Measurements from ENCODE around the gene RPAIN. TPM values are rescaled to one million over a fixed set of nuclear protein-coding genes. Genes with fewer than 3 reads are reported as not detected.

Gene RPAIN
- total and polyA plus RNA-seq, 2 of the 8 experiments (the other 6 are each of a cell fraction or from before 2014, with no cell fraction given): 54.5 to 57.7 TPM

GRCh38 chr17:5396612-5397011, 23.4 kb upstream of the RPAIN start:
- Histone ChIP-seq H4K8ac (ENCODE audit: extremely low read depth, insufficient read depth, low read length) (no peak overlapping the region), H2AFZ (ENCODE audit: low read length) (no peak overlapping the region), H2BK12ac (ENCODE audit: low read depth, low read length) (no peak overlapping the region), H4K20me1 (replicated peaks in 1 of 2; ENCODE audit: control insufficient read depth in 1 of 2, insufficient read depth in 2 of 2, low read length in 2 of 2) (peaks cover 2 to 3% of the 10 kb centered on the region in 2 experiments), H3K14ac (ENCODE audit: insufficient read length) (no peak overlapping the region), H2BK120ac (replicated peaks; ENCODE audit: low read depth, low read length) (no peak overlapping the region), H3K36me3 (ENCODE audit: control insufficient read depth in 2 of 4, insufficient read depth in 4 of 4, low read length in 3 of 4) (peaks cover 29 to 76% (median 63%) of the 10 kb centered on the region in 4 experiments), H3K27ac (ENCODE audit: low read depth, low read length) (no peak overlapping the region), H3K4ac (replicated peaks; ENCODE audit: insufficient read length, low read depth, low read length) (no peak overlapping the region), H3K79me1 (ENCODE audit: low read depth, low read length) (no peaks in the 10 kb centered on the region), H2BK20ac (ENCODE audit: low read length) (no peak overlapping the region), H3K4me1 (replicated peaks in 1 of 4; ENCODE audit: control insufficient read depth in 3 of 4, insufficient read depth in 4 of 4, low read length in 3 of 4) (no peaks in the 10 kb centered on the region), H3K27me3 (replicated peaks in 1 of 4; ENCODE audit: control insufficient read depth in 3 of 4, extremely low read depth in 1 of 4, insufficient read depth in 3 of 4, low read length in 3 of 4) (peaks cover 0 to 2% (median 0%) of the 10 kb centered on the region in 4 experiments; a peak in 1 of 7 replicates), H3K23me2 (ENCODE audit: low read depth, low read length) (no peaks in the 10 kb centered on the region), H2BK5ac (ENCODE audit: low read depth, low read length) (no peak overlapping the region), H2BK15ac (ENCODE audit: low read length) (no peak overlapping the region), H4K91ac (replicated peaks; ENCODE audit: insufficient read length, low read length) (no peak overlapping the region), H3K4me3 (ENCODE audit: extremely low read depth in 1 of 4, insufficient read depth in 2 of 4, low read depth in 3 of 4, low read length in 4 of 4) (no peak overlapping the region), H2AK5ac (ENCODE audit: low read depth, low read length) (no peak overlapping the region), H3K9ac (replicated peaks in 1 of 4; ENCODE audit: extremely low read depth in 1 of 4, low read depth in 3 of 4, low read length in 3 of 4) (no peak overlapping the region), H3K4me2 (ENCODE audit: insufficient read depth in 1 of 2, low read depth in 2 of 2, low read length in 2 of 2) (no peak overlapping the region), H3K79me2 (ENCODE audit: control insufficient read depth in 1 of 2, insufficient read depth in 2 of 2, low read length in 2 of 2) (no peaks in the 10 kb centered on the region), H3K23ac (ENCODE audit: insufficient read length) (no peak overlapping the region), H4K5ac (ENCODE audit: insufficient read length, low read depth, low read length) (no peak overlapping the region), H3K18ac (ENCODE audit: extremely low read depth, low read length) (no peak overlapping the region), H3K9me3 (ENCODE audit: insufficient read depth in 2 of 2, low read depth in 1 of 2, low read length in 1 of 2) (no peaks in the 10 kb centered on the region), H3K56ac (replicated peaks; ENCODE audit: insufficient read length, low read depth, low read length) (no peak overlapping the region)
- CTCF ChIA-PET (ENCODE audit: partially characterized antibody): no interaction called here
- no peak for DNase-seq (ENCODE audit: low read depth in 1 of 2, low spot score in 2 of 2)
- POLR2A ChIA-PET (ENCODE audit: partially characterized antibody): interaction anchor here (1.8 to 2.2 kb wide), 3 partner anchors 9 to 23 kb away, joined by 6 to 9 read pairs (median 6); partner anchors contain the start of genes NUP88 and RPAIN
- WGBS, 2 experiments (ENCODE audit: extremely low coverage in 1 of 2, insufficient coverage in 1 of 2, insufficient read length in 1 of 2, insufficient replicate concordance in 2 of 2, low coverage in 1 of 2, low lambda C conversion rate in 2 of 2, missing lambda C conversion rate in 1 of 2): 84% methylated on average over 2 of the region's 2 CpGs; no CpG with 5 or more reads in 1 of the 2 experiments
- TF ChIP-seq SIRT6 (IDR thresholded peaks at IDR 0.05; ENCODE audit: low read length) (no peak), TAF7 (optimal IDR thresholded peaks at IDR 0.05; ENCODE audit: borderline replicate concordance, low read depth, low read length) (no peak), SP4 (IDR thresholded peaks at IDR 0.05; ENCODE audit: low read length) (no peak), KDM5A (IDR thresholded peaks at IDR 0.05; ENCODE audit: low read length) (no peak), POLR2A (IDR thresholded peaks at IDR 0.05; ENCODE audit: control extremely low read depth in 1 of 2, low read depth in 2 of 2, low read length in 2 of 2) (no peak), RFX5 (IDR thresholded peaks at IDR 0.05; ENCODE audit: borderline replicate concordance, low read depth, low read length) (no peak), FOSL1 (IDR thresholded peaks at IDR 0.05; ENCODE audit: insufficient read depth, low read depth, low read length) (no peak), HDAC6 (IDR thresholded peaks at IDR 0.05; ENCODE audit: low read depth, low read length) (no peak), CEBPB (IDR thresholded peaks at IDR 0.05; ENCODE audit: low read depth, low read length) (no peak)
- no peak for FAIRE-seq

Measured in H1 (cell line).